ENCODE measurements around the gene IL9R.
"Not testable (repeated sequence)": the region's sequence is repeated elsewhere in the genome, so short reads cannot be mapped to it uniquely, and the experiment has no call there.

Gene IL9R

DNA sequence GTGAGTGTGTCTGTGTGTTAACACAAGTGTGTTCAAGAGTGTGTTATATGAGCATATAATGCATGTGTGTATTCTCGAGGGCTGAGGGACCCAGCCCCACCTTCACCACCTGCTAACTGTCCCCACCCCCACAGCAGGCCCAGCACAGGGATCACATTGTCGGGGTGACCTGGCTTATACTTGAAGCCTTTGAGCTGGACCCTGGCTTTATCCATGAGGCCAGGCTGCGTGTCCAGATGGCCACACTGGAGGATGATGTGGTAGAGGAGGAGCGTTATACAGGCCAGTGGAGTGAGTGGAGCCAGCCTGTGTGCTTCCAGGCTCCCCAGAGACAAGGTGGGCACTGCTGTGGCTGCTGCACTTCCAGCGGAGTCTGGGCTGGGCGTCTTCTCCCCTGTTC lies 7.6 kb downstream of the IL9R start:
- no peak for TF ChIP-seq EZH2 (IDR thresholded peaks at IDR 0.05; ENCODE audit: borderline replicate concordance, low read length)
- TF ChIP-seq, protein P1, sequence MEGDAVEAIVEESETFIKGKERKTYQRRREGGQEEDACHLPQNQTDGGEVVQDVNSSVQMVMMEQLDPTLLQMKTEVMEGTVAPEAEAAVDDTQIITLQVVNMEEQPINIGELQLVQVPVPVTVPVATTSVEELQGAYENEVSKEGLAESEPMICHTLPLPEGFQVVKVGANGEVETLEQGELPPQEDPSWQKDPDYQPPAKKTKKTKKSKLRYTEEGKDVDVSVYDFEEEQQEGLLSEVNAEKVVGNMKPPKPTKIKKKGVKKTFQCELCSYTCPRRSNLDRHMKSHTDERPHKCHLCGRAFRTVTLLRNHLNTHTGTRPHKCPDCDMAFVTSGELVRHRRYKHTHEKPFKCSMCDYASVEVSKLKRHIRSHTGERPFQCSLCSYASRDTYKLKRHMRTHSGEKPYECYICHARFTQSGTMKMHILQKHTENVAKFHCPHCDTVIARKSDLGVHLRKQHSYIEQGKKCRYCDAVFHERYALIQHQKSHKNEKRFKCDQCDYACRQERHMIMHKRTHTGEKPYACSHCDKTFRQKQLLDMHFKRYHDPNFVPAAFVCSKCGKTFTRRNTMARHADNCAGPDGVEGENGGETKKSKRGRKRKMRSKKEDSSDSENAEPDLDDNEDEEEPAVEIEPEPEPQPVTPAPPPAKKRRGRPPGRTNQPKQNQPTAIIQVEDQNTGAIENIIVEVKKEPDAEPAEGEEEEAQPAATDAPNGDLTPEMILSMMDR (IDR thresholded peaks at IDR 0.05; ENCODE audit: low read length) = no peak
- no peaks in the 10 kb centered on the region for H3K9me3 ChIP-seq (ENCODE audit: low read length)

DNA sequence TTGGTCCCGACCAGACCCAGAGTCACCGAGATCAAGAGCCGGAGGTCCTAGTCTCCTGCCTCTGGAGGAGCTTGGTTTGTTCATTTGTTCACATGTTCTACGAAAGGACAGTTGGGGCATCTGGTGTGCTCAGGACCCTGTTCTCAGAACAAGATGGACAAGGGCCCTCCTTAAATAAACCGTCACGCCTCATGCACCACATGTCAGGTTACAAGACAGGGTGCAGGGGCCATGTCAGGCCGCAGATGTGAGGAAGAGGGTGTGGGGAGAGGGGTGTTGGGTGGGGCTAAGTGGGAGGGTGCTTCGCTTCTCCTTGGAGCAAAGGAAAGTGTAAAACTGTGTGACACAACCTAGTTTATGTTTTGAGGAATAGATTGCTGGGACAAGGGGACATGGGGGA lies 9.0 kb downstream of the IL9R start:
- not testable (repeated sequence) for H3K4me1 ChIP-seq (ENCODE audit: insufficient read depth, low read length, severe bottlenecking); H3K9me3 ChIP-seq (ENCODE audit: low read length); H3K4me2 ChIP-seq (ENCODE audit: low read length); H3K27ac ChIP-seq (ENCODE audit: low read depth, low read length, poor library complexity, severe bottlenecking); H3K9me2 ChIP-seq (ENCODE audit: low read depth, low read length); H3F3A ChIP-seq (ENCODE audit: insufficient read depth, low read length); H3K79me2 ChIP-seq (ENCODE audit: insufficient read depth, low read length); H3K27me3 ChIP-seq (ENCODE audit: insufficient read depth, low read length); H2AFZ ChIP-seq (ENCODE audit: low read length); H3K36me3 ChIP-seq (ENCODE audit: insufficient read depth, low read length); H3K9ac ChIP-seq (ENCODE audit: low read length); H4K20me1 ChIP-seq (ENCODE audit: insufficient read depth, low read length); H3K4me3 ChIP-seq (ENCODE audit: low read depth, low read length, poor library complexity, severe bottlenecking)

More for the DNA sequence above, 7.6 kb downstream of the IL9R start:
- Histone ChIP-seq H3K27me3 (ENCODE audit: insufficient read depth, low read length) (no peaks in the 10 kb centered on the region), H3K79me2 (ENCODE audit: insufficient read depth, low read length) (no peaks in the 10 kb centered on the region), H3K27ac (ENCODE audit: low read depth, low read length, poor library complexity, severe bottlenecking) (no peak overlapping the region), H3K9ac (ENCODE audit: low read length) (no peak overlapping the region), H4K20me1 (ENCODE audit: insufficient read depth, low read length) (no peaks in the 10 kb centered on the region), H3K4me3 (ENCODE audit: low read depth, low read length, poor library complexity, severe bottlenecking) (no peak overlapping the region), H3K4me2 (ENCODE audit: low read length) (no peak overlapping the region), H3K36me3 (ENCODE audit: insufficient read depth, low read length) (no peaks in the 10 kb centered on the region), H3F3A (ENCODE audit: insufficient read depth, low read length) (no peaks in the 10 kb centered on the region), H3K9me2 (ENCODE audit: low read depth, low read length) (no peaks in the 10 kb centered on the region), H2AFZ (ENCODE audit: low read length) (no peak overlapping the region), H3K4me1 (ENCODE audit: insufficient read depth, low read length, severe bottlenecking) (no peaks in the 10 kb centered on the region)

DNA sequence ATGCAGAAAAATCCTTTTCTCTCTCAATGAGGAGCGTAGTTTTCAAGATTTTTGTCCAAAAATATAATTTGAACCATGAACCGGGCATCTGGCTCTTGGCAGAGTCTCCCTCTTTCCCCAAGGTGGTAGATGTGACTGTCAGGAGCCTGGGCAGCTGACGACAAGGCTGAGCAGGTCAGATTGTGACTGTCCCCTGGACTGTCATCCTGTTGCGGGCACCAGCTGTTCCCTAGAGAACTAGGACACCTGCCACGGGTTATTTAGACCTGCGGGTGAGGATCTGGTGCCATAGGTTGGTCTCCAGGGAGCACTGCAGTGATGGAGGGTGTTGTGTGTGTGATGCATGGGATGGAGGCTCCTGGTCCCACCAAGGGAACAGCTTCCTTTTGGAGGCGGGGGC lies 10.9 kb downstream of the IL9R start:
- not testable (repeated sequence) for H3K4me2 ChIP-seq (ENCODE audit: low read length); H3K79me2 ChIP-seq (ENCODE audit: insufficient read depth, low read length); H3K9me3 ChIP-seq (ENCODE audit: low read length); H3K4me1 ChIP-seq (ENCODE audit: insufficient read depth, low read length, severe bottlenecking); H3K9me2 ChIP-seq (ENCODE audit: low read depth, low read length); H3K36me3 ChIP-seq (ENCODE audit: insufficient read depth, low read length); H3K27ac ChIP-seq (ENCODE audit: low read depth, low read length, poor library complexity, severe bottlenecking); H4K20me1 ChIP-seq (ENCODE audit: insufficient read depth, low read length); H3K4me3 ChIP-seq (ENCODE audit: low read depth, low read length, poor library complexity, severe bottlenecking); H3K27me3 ChIP-seq (ENCODE audit: insufficient read depth, low read length); H3F3A ChIP-seq (ENCODE audit: insufficient read depth, low read length); H2AFZ ChIP-seq (ENCODE audit: low read length); H3K9ac ChIP-seq (ENCODE audit: low read length)

DNA sequence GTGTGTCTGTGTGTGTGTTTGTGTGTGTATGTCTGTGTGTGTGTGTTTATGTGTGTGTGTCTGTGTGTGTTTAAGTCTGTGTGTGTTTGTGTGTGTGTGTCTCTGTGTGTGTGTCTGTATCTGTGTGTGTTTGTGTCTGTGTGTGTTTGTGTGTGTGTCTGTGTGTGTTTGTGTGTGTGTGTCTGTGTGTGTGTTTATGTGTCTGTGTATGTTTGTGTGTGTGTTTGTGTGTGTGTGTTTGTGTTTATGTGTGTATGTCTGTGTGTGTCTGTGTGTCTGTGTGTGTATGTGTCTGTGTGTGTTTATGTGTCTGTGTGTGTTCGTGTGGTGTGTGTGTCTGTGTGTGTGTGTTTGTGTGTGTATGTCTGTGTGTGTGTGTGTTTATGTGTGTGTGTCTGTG lies 11.4 kb downstream of the IL9R start:
- H3K79me2 ChIP-seq (ENCODE audit: insufficient read depth, low read length) = no peaks in the 10 kb centered on the region
- no peaks in the 10 kb centered on the region for H3F3A ChIP-seq (ENCODE audit: insufficient read depth, low read length)
- no peaks in the 10 kb centered on the region for H3K4me1 ChIP-seq (ENCODE audit: insufficient read depth, low read length, severe bottlenecking)
- H3K9ac ChIP-seq (ENCODE audit: low read length) = no peak overlapping the region
- no peaks in the 10 kb centered on the region for H3K27me3 ChIP-seq (ENCODE audit: insufficient read depth, low read length)
- TF ChIP-seq, protein P1 (IDR thresholded peaks at IDR 0.05; ENCODE audit: low read length) = no peak
- TF ChIP-seq EZH2 (IDR thresholded peaks at IDR 0.05; ENCODE audit: borderline replicate concordance, low read length) = no peak
- H3K9me2 ChIP-seq (ENCODE audit: low read depth, low read length) = no peaks in the 10 kb centered on the region
- H4K20me1 ChIP-seq (ENCODE audit: insufficient read depth, low read length) = no peaks in the 10 kb centered on the region
- H3K27ac ChIP-seq (ENCODE audit: low read depth, low read length, poor library complexity, severe bottlenecking) = no peak overlapping the region
- no peaks in the 10 kb centered on the region for H3K9me3 ChIP-seq (ENCODE audit: low read length)
- no peaks in the 10 kb centered on the region for H3K36me3 ChIP-seq (ENCODE audit: insufficient read depth, low read length)
- no peak overlapping the region for H3K4me3 ChIP-seq (ENCODE audit: low read depth, low read length, poor library complexity, severe bottlenecking)
- H3K4me2 ChIP-seq (ENCODE audit: low read length) = no peak overlapping the region
- no peak overlapping the region for H2AFZ ChIP-seq (ENCODE audit: low read length)

DNA sequence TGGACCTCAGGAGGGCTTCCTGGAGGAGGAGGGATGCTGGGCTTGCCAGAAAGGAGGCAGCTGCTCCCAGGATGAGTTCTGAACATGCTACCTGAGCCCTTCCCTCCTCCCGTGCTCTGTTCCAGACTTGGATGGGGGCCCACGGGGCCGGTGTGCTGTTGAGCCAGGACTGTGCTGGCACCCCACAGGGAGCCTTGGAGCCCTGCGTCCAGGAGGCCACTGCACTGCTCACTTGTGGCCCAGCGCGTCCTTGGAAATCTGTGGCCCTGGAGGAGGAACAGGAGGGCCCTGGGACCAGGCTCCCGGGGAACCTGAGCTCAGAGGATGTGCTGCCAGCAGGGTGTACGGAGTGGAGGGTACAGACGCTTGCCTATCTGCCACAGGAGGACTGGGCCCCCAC lies 12.2 kb downstream of the IL9R start:
- not testable (repeated sequence) for H3F3A ChIP-seq (ENCODE audit: insufficient read depth, low read length); H3K27me3 ChIP-seq (ENCODE audit: insufficient read depth, low read length); H4K20me1 ChIP-seq (ENCODE audit: insufficient read depth, low read length); H3K4me2 ChIP-seq (ENCODE audit: low read length); H3K4me1 ChIP-seq (ENCODE audit: insufficient read depth, low read length, severe bottlenecking); H3K36me3 ChIP-seq (ENCODE audit: insufficient read depth, low read length); H3K9ac ChIP-seq (ENCODE audit: low read length); H3K79me2 ChIP-seq (ENCODE audit: insufficient read depth, low read length); H3K9me3 ChIP-seq (ENCODE audit: low read length); H2AFZ ChIP-seq (ENCODE audit: low read length); H3K4me3 ChIP-seq (ENCODE audit: low read depth, low read length, poor library complexity, severe bottlenecking); H3K27ac ChIP-seq (ENCODE audit: low read depth, low read length, poor library complexity, severe bottlenecking); H3K9me2 ChIP-seq (ENCODE audit: low read depth, low read length)

DNA sequence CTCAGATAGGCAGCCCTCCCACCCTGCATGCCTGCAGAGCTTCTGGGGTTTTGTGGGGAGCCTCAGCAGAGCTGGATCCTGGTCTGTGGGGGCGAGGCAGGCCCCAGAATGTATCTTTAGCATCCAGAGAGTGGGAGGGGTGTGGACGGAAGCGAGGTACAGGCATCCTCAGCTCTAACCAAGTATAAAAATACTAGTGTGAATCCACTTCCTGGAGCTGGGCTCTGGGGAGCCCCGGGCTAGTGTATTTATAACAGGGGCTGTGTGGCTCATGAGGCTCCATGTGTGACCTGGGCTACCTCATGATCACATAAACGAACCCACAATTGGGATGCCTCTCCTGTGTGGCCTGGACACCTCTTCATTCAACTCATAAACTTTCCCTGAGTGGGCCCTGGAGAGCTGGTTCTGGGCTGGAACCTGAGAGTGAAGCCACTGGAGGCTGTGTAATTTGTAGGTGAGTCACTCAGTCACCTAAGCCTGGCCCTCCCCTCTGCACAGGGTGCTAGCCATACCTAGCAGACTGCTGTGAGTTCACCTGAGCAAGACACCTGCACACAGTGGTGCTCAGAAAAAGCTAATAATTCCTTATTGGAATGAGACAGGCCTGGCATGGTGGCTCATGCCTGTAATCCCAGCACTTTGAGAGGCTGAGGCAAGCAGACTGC lies 15.9 kb downstream of the IL9R start:
- not testable (repeated sequence) for H3K27ac ChIP-seq (ENCODE audit: low read depth, low read length, poor library complexity, severe bottlenecking); H3K79me2 ChIP-seq (ENCODE audit: insufficient read depth, low read length); H3K4me2 ChIP-seq (ENCODE audit: low read length)

More for the DNA sequence above, 15.9 kb downstream of the IL9R start:
- H3K4me1 ChIP-seq (ENCODE audit: insufficient read depth, low read length, severe bottlenecking); H2AFZ ChIP-seq (ENCODE audit: low read length); H3K9me2 ChIP-seq (ENCODE audit: low read depth, low read length); H3F3A ChIP-seq (ENCODE audit: insufficient read depth, low read length); H3K36me3 ChIP-seq (ENCODE audit: insufficient read depth, low read length); H3K9ac ChIP-seq (ENCODE audit: low read length); H3K27me3 ChIP-seq (ENCODE audit: insufficient read depth, low read length); H4K20me1 ChIP-seq (ENCODE audit: insufficient read depth, low read length); H3K9me3 ChIP-seq (ENCODE audit: low read length); H3K4me3 ChIP-seq (ENCODE audit: low read depth, low read length, poor library complexity, severe bottlenecking): not testable (repeated sequence)

Measured in OCI-LY1 (cell line).